Spleen (tissue), 11 donors: ENCODE data around the gene APOA1. TPM values are rescaled to one million over a fixed set of nuclear protein-coding genes. Genes with fewer than 3 reads are reported as not detected.

Experiments used
- DNase-seq: peaks from one replicate; pipeline ENCODE4 v3.0.0-alpha.2; 2020
- H3K27ac ChIP-seq, 8 donors: fragments of 200-600 bp; sonication (generic) in 7 of 8; 1 replicate in 4 of 8; 2 replicates in 4 of 8; pipeline versions ENCODE4 v1.5.0 to v1.8.0; 2016 to 2021; ENCODE audit warnings: inconsistent platforms in 4 of 8, mild to moderate bottlenecking in 4 of 8, moderate library complexity in 1 of 8
- H3K27me3 ChIP-seq, 7 donors: fragments of 200-600 bp; sonication (generic) in 6 of 7; replicated peaks in 1 of 7; 1 replicate in 4 of 7; 2 replicates in 3 of 7; pipeline versions ENCODE4 v1.5.0 to v1.8.0; 2016 to 2021; ENCODE audit warnings: inconsistent platforms in 3 of 7, mild to moderate bottlenecking in 1 of 7
- H3K36me3 ChIP-seq, 6 donors: fragments of 200-600 bp; sonication (generic) in 5 of 6; 1 replicate in 4 of 6; 2 replicates in 2 of 6; pipeline versions ENCODE4 v1.5.0 to v1.8.0; 2016 to 2021; ENCODE audit warnings: inconsistent platforms in 2 of 6
- H3K4me1 ChIP-seq, 6 donors: fragments of 200-600 bp; sonication (generic) in 5 of 6; 1 replicate in 3 of 6; 2 replicates in 3 of 6; pipeline versions ENCODE4 v1.5.0 to v1.8.0; 2016 to 2021; ENCODE audit warnings: inconsistent platforms in 3 of 6
- H3K4me3 ChIP-seq, 8 donors: fragments of 200-600 bp; sonication (generic) in 7 of 8; 1 replicate in 4 of 8; 2 replicates in 4 of 8; pipeline versions ENCODE4 v1.5.0 to v1.8.0; 2016 to 2021; ENCODE audit warnings: inconsistent platforms in 4 of 8, mild to moderate bottlenecking in 4 of 8, moderate library complexity in 2 of 8
- H3K9me3 ChIP-seq, 8 donors: fragments of 200-600 bp; sonication (generic) in 7 of 8; 1 replicate in 4 of 8; 2 replicates in 4 of 8; pipeline versions ENCODE4 v1.5.0 to v1.8.0; 2016 to 2021; ENCODE audit warnings: inconsistent platforms in 4 of 8
- CTCF ChIP-seq, 11 experiments: fragments of 200-600 bp in 7 of 11; fragments of 450-650 bp in 4 of 11; sonication (generic) in 4 of 11; IDR thresholded peaks in 8 of 11; conservative IDR thresholded peaks in 3 of 11; 1 replicate in 7 of 11; 2 replicates in 4 of 11; pipeline versions ENCODE4 v1.4.0 to v1.8.0; 2016 to 2021; ENCODE audit warnings: antibody characterized with exemption in 11 of 11, inconsistent platforms in 4 of 11, mild to moderate bottlenecking in 1 of 11
- POLR2A ChIP-seq, 3 donors: fragments of 450-650 bp; IDR thresholded peaks; one replicate each; pipeline ENCODE4 v1.5.1; 2017; ENCODE audit warnings: antibody characterized with exemption in 3 of 3, mild to moderate bottlenecking in 1 of 3
- POLR2AphosphoS5 ChIP-seq, 3 donors: sonication (generic); formaldehyde crosslinking; IDR thresholded peaks; one replicate each; pipeline ENCODE4 v1.5.1; 2017; ENCODE audit warnings: antibody characterized with exemption in 3 of 3
- WGBS, 5 donors: extraction: QIAGEN DNeasy Blood & Tissue Kit in 3 of 5; methylation state at CpG; one replicate each; pipeline versions ENCODE4 v1.1.5 to v1.1.7; 2013 to 2018; 5-methylcytosine and 5-hydroxymethylcytosine counted together
- intact Hi-C: fragments of 100-400 bp; cut with DNase I; formaldehyde crosslinking; loops from one replicate; pipeline ENCODE4 v1.15.0; 2023; ENCODE audit warnings: low total_unique reads
- polyA plus RNA-seq, 3 donors: library from polyadenylated mRNA; stranded (reverse); fragments of 200-250 nt; gene quantifications; one replicate each; pipeline ENCODE4 v1.2.1, GENCODE V29; 2013
- total RNA-seq, 7 donors: library from RNA; depleted of rRNA in 3 of 7; stranded (reverse); fragments of >200 nt in 3 of 7; fragmentation: NEBNext Ultra II Directional in 4 of 7; extraction: Animal tissue kit (Norgen Biotek cat#: 25700) in 4 of 7; gene quantifications; one replicate each; pipeline versions ENCODE4 v1.1.0 to v1.2.1, GENCODE V29; 2016 to 2021
- donor health status: healthy with polysubstance abuse.
- donor health status: DM: no; HTN: no; CAD: no; lungs with moderate emphysema.
- donor health status: DM: no; HTN: no; CAD: no.
- donor health status: Bipolar disorder and iron deficiency.
- donor health status: healthy.
- donor health status: DM: no; HTN: no; CAD: no.
- donor health status: DM: yes; HTN: yes; CAD: no.

Gene APOA1
- total and polyA plus RNA-seq, 10 donors, result 0.44 to 3.3 (median 1.5) TPM; not detected in 2

- intact Hi-C loops, result no loop called here
- peaks cover 5 to 100% (median 91%) of the 10 kb centered on the region in 6 donors for H3K36me3 ChIP-seq
Measured at GRCh38 chr11:116861539-116861938, 24.1 kb upstream of the APOA1 start.

GRCh38 chr11:116860303-116860702, 22.9 kb upstream of the APOA1 start:
- H3K4me1 ChIP-seq, result peaks cover 0 to 10% (median 3%) of the 10 kb centered on the region in 6 donors
- no peak overlapping the region for H3K4me3 ChIP-seq
- TF ChIP-seq CTCF (IDR thresholded peaks at IDR 0.05 in 8 of 11, conservative IDR thresholded peaks at IDR 0.05 in 3 of 11) (no peak), POLR2A (IDR thresholded peaks at IDR 0.05) (no peak), POLR2AphosphoS5 (IDR thresholded peaks at IDR 0.05) (no peak)
- WGBS, 5 donors, result 89 to 95% (median 94%) methylated on average over 6 of the region's 6 CpGs
- DNase-seq, result no peak
- no peak overlapping the region for H3K27ac ChIP-seq
- no peaks in the 10 kb centered on the region for H3K27me3 ChIP-seq
- intact Hi-C loops, result no loop called here
- no peaks in the 10 kb centered on the region for H3K9me3 ChIP-seq
- H3K36me3 ChIP-seq, result peaks cover 5 to 100% (median 80%) of the 10 kb centered on the region in 6 donors

More at GRCh38 chr11:116861539-116861938, 24.1 kb upstream of the APOA1 start:
- 35 to 96% (median 94%) methylated on average over 1 of the region's 1 CpG for WGBS, 5 donors
- no peaks in the 10 kb centered on the region for H3K9me3 ChIP-seq
- no peak for TF ChIP-seq CTCF (IDR thresholded peaks at IDR 0.05 in 8 of 11, conservative IDR thresholded peaks at IDR 0.05 in 3 of 11)
- no peak for TF ChIP-seq POLR2AphosphoS5 (IDR thresholded peaks at IDR 0.05)
- no peak for TF ChIP-seq POLR2A (IDR thresholded peaks at IDR 0.05)
- DNase-seq, result no peak
- H3K27ac ChIP-seq, result no peak overlapping the region
- H3K4me1 ChIP-seq, result no peaks in the 10 kb centered on the region
- no peaks in the 10 kb centered on the region for H3K27me3 ChIP-seq
- no peak overlapping the region for H3K4me3 ChIP-seq

- Histone ChIP-seq H3K4me1 (peaks cover 0 to 21% (median 11%) of the 10 kb centered on the region in 6 donors), H3K27ac (no peak overlapping the region), H3K9me3 (no peaks in the 10 kb centered on the region), H3K27me3 (no peaks in the 10 kb centered on the region), H3K36me3 (peaks cover 5 to 100% (median 73%) of the 10 kb centered on the region in 6 donors), H3K4me3 (no peak overlapping the region)
- intact Hi-C loops, result no loop called here
- peak; percentile 63 for DNase-seq
- WGBS, 5 donors, result 94 to 98% (median 96%) methylated on average over 7 to 8 of the region's 8 CpGs
- TF ChIP-seq POLR2A (IDR thresholded peaks at IDR 0.05) (no peak), POLR2AphosphoS5 (IDR thresholded peaks at IDR 0.05) (peak in 1 of 3 donors; percentile 53), CTCF (IDR thresholded peaks at IDR 0.05 in 8 of 11, conservative IDR thresholded peaks at IDR 0.05 in 3 of 11) (no peak)
Measured at GRCh38 chr11:116859175-116859574, 21.8 kb upstream of the APOA1 start.

GRCh38 chr11:116857936-116858335, 20.5 kb upstream of the APOA1 start:
- no peak for TF ChIP-seq CTCF (IDR thresholded peaks at IDR 0.05 in 8 of 11, conservative IDR thresholded peaks at IDR 0.05 in 3 of 11)
- intact Hi-C loops, result no loop called here
- peak; percentile 61 for DNase-seq
- Histone ChIP-seq H3K4me1 (peaks cover 10 to 33% (median 23%) of the 10 kb centered on the region in 6 donors), H3K27ac (no peak overlapping the region), H3K36me3 (peaks cover 2 to 90% (median 61%) of the 10 kb centered on the region in 6 donors), H3K9me3 (no peaks in the 10 kb centered on the region), H3K4me3 (no peak overlapping the region), H3K27me3 (no peaks in the 10 kb centered on the region)
- WGBS, 5 donors, result 88 to 97% (median 93%) methylated on average over 3 to 7 of the region's 7 CpGs
